Activated CD4-positive, alpha-beta T cell treated with anti-CD3 and anti-CD28 coated beads for 24 hours (primary cell): ENCODE results near the gene SYT13.
A peak's percentile ranks its signal among the peaks of the same experiment; 100 is the strongest.

Experiments
- DNase-seq, 2 donors: peaks; one replicate each; pipeline ENCODE4 v3.0.0-alpha.2; 2020; ENCODE audit warnings: low read depth in 2 of 2

The SYT13 gene, protein sequence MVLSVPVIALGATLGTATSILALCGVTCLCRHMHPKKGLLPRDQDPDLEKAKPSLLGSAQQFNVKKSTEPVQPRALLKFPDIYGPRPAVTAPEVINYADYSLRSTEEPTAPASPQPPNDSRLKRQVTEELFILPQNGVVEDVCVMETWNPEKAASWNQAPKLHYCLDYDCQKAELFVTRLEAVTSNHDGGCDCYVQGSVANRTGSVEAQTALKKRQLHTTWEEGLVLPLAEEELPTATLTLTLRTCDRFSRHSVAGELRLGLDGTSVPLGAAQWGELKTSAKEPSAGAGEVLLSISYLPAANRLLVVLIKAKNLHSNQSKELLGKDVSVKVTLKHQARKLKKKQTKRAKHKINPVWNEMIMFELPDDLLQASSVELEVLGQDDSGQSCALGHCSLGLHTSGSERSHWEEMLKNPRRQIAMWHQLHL

DNA sequence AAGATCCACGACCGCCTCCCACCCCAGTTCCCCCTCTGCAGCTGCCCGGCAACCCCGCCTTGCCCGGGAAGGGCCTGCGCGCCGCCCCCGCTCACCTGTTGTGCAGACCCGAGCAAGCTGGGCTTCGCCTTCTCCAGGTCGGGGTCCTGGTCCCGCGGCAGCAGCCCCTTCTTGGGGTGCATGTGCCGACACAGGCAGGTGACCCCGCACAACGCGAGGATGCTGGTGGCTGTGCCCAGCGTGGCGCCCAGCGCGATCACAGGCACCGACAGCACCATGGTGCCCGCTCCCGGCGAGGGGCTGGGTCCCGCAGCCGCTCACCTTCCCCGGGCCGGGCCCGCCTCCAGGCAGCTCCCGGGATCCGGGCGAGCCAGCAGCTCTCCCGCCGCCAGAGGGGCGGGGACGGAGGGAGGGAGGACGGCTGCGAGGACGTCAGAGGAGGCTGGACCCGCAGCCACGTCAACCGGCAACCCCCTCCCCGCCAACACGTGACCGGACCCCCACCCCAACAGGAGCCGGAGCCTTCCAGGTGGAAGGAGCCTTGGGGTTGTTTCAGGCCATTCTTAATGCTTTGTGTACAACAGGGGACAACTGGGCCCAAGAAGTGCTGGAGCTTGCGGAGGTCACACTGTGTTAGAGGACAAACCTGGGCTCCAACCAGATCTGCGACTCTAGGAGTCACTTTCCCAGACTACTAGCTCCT lies at the start of gene SYT13:
Gene SYT13, minus strand, starts transcription at position 412 of the 703 bp plus-strand sequence. Its CDS starts 134 bp downstream, at position 278.
- no peak for DNase-seq

- DNase-seq: no peak
These were observed 49.3 kb upstream of the SYT13 start for GRCh38 chr11:45335434-45335833.

- DNase-seq: no peak
These were observed 48.7 kb upstream of the SYT13 start for GRCh38 chr11:45334836-45335235.

GRCh38 chr11:45334410-45334809 lies 48.3 kb upstream of the SYT13 start:
- DNase-seq: no peak

DNA sequence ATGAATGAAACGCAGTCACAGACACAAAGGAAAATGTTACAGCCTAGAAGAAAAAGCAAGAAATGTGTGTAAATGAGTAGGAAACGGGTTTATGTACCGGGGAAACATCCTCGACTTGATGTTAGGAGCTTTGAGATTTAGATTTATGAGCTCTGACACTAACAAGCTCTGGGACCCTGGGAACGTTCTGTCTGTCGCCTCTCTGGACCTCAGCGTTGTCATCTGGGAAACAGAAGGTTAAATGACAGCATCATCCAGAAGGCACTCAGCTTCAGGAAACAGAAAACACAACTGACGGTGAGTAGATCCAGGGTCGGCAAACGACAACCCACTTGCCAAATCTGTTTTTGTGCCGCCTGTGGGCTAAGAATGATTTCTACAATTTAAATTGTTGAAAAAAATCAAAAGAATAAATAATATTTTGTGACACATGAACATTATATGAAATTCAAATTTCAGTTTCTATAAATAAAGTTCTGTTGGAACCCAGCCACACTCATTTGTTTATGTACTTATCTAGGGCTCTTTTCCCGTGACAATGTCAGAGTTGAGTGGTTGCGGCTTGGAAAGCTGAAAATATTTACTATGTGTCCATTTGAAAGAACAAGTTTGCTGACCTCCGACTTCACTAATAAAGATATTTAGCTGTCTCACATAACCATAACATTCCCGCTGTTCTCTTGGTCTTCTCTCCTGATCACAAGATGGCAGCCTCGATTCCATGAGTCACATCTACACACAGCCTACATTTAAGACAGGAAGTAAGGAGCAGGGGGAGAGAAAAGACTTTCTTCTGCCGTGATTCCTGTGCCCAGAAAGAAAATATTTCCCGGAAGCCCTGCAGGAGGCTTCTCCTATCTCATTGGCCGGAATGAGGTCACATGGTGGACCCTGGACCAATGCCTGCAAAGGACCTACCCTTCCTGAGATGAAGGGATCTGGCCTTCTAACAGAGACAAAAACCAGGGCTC lies 47.1 kb upstream of the SYT13 start:
- no peak for DNase-seq

- peak in 1 of 2 donors; percentile 29 for DNase-seq
These were observed 46.3 kb upstream of the SYT13 start for GRCh38 chr11:45332276-45332934.

GRCh38 chr11:45331839-45332238 lies 45.7 kb upstream of the SYT13 start:
- no peak for DNase-seq

DNA sequence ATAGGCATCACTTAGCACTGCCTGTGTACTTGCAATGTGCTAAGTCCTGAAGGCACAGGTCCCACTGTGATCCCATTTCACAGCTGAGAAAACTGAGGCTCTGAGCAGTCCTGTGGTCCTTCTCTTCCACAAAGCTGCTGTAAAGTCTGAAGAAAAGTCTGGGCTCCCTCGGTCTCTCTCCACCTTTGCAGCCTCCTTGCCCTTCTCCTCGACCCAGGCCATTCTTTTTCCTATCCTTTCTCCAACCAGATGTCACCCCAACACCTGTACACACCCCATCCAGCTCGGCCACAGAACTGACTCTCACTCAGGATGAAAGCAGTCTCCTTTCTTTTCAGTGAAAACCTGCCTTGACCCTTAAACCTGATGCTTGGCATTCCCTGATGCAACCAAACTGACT lies 42.6 kb upstream of the SYT13 start:
- no peak for DNase-seq

- DNase-seq: no peak
These were observed 38.3 kb upstream of the SYT13 start for GRCh38 chr11:45324459-45324858.

- no peak for DNase-seq
These were observed 37.6 kb upstream of the SYT13 start for GRCh38 chr11:45323601-45324249.

DNA sequence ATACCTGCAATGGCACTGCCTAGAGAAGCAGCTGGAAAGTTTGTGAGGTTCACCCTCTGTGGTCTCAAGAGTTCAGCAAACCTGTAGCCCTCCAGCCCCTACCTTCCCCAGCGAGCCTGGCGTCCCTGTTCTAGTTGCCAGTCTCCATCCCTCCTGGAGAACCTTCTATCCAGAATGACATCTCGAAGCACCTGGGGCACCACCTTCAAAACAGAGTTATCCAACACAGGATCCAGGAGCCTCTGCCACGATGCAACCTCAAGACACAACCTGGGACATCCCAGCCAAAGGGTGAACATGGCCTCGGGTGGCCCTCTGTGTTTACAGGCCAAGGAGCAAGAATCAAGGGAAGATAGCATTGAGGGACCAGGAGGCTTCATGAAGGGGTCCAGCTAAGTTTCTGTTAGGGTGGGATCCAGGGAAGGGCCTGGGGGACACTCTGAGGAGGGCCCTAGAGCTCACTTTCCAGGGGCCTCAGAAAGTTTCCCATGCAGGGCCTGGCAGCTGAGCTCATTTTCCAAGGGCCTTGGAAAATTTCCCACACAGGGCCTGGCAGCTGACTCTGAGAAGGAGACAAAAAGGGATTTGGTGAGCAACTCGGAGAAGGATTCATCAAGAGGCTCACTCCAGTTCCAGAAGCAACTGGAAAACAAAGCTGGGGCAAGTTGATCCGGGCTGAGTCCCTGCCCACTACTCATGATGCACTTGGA lies 36.9 kb upstream of the SYT13 start:
- no peak for DNase-seq

DNA sequence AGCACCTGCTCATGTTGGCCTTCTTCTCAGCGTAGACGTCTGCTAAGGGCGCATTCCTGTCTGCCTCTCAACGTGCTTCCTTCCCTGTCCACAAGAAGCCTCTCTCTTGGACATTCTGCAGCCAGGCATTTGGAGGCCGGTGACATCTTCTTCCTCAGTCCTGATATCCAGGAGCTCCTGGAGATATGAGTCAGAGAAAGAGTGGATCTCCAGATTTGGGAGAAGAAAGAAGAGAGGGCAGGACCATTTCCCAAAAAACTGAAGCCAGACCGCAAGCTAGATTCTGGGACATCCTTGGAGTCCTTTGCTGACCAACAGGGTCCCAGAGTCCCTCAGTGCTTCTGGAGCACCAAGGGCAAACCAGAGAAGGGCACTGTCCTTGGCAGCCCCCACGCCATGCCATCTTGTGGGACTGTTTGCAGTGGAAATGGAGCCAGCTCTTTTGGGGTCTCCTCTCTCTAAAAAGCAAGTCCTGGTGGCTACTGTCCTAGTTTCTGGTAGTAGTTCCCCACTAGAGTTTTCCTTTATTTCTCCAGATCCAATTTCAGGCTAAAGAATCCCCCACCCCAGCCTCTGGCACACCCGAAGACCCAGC lies 36.1 kb upstream of the SYT13 start:
- no peak for DNase-seq

DNA sequence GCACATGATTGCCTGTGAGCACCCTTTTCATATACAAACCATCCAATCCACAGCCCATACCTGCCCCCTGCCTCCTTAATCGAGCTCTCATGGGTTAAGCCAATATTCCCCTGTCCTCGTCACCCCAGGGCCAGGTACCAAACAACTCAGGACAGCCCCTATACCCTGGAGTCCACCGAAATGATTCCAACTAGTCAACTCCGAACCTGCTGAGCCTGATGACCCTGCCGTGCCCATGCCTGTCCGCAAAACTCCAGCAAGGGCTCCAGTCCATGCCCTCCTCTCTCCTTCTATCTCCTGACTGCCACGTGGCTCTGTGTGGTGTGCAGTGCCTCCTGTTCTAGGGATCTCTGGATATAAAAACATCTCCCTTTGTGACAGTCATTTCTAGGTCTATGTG lies 35.5 kb upstream of the SYT13 start:
- DNase-seq: no peak

GRCh38 chr11:45321031-45321595 lies 35.0 kb upstream of the SYT13 start:
- DNase-seq: no peak

- DNase-seq: no peak
These were observed 34.2 kb upstream of the SYT13 start for GRCh38 chr11:45320371-45320770.

- no peak for DNase-seq
These were observed 32.9 kb upstream of the SYT13 start for GRCh38 chr11:45319077-45319476.

GRCh38 chr11:45318516-45318915 lies 32.4 kb upstream of the SYT13 start:
- DNase-seq: no peak

DNA sequence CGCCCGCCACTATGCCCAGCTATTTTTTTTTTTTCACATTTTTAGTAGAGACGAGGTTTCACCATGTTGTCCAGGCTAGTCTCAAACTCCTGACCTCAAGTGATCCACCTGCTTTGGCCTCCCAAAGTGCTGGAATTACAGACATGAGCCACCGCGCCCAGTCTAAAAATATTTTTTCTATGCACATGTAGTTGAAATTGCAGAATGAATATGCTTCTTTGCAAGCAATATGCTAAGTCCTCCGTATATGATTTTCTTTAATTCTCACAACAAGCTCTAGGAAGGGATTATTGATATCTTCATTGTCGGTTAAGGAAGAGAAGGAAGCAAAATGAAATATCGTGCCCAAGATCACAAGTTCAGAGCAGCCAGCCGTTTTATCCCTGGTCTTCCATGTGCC lies 30.1 kb upstream of the SYT13 start:
- no peak for DNase-seq

- DNase-seq: no peak
These were observed 28.8 kb upstream of the SYT13 start for GRCh38 chr11:45314900-45315299.
